Mononuclear cell (primary cell): ENCODE results near the gene RSRC1. TPM values are rescaled to one million over a fixed set of nuclear protein-coding genes. Genes with fewer than 3 reads are reported as not detected.

ENCODE experiments used
- H3K27me3 ChIP-seq: 2 replicates; pipeline ENCODE4 v1.6.0; 2011; ENCODE audit warnings: low read length, control low read depth; ENCODE audit not compliant: insufficient read depth
- H3K4me1 ChIP-seq: 2 replicates; pipeline ENCODE4 v1.5.1; 2011; ENCODE audit warnings: mild to moderate bottlenecking, low read length, control low read depth; ENCODE audit not compliant: insufficient read depth
- H3K4me3 ChIP-seq: 2 replicates; pipeline ENCODE4 v1.5.1; 2011; ENCODE audit warnings: mild to moderate bottlenecking, low read length, moderate library complexity
- H3K9me3 ChIP-seq: 2 replicates; pipeline ENCODE4 v1.5.1; 2011; ENCODE audit warnings: low read depth, mild to moderate bottlenecking, control low read depth, low read length
- total RNA-seq: library from RNA; depleted of rRNA; stranded (reverse); fragments of >200 nt; gene quantifications from one replicate; pipeline ENCODE4 v1.2.3, GENCODE V29; 2012

RSRC1 gene
- total RNA-seq, 1 donor, result 36.1 TPM

- Histone ChIP-seq H3K4me1 (no peaks in the 10 kb centered on the region), H3K9me3 (no peaks in the 10 kb centered on the region)
Observed at GRCh38 chr3:158140396-158140795, 30.5 kb downstream of the RSRC1 start.

GRCh38 chr3:158148218-158148617 is 38.3 kb downstream of the RSRC1 start:
- Histone ChIP-seq H3K27me3 (no peaks in the 10 kb centered on the region), H3K9me3 (no peaks in the 10 kb centered on the region), H3K4me1 (no peaks in the 10 kb centered on the region), H3K4me3 (no peak overlapping the region)

More at GRCh38 chr3:158140396-158140795, 30.5 kb downstream of the RSRC1 start:
- H3K4me3 ChIP-seq, result no peak overlapping the region
- no peaks in the 10 kb centered on the region for H3K27me3 ChIP-seq

- Histone ChIP-seq H3K4me1 (no peaks in the 10 kb centered on the region), H3K27me3 (no peaks in the 10 kb centered on the region), H3K9me3 (no peaks in the 10 kb centered on the region), H3K4me3 (no peak overlapping the region)
Observed at GRCh38 chr3:158152186-158152585, 42.3 kb downstream of the RSRC1 start.

GRCh38 chr3:158158969-158159368 is 49.1 kb downstream of the RSRC1 start:
- Histone ChIP-seq H3K4me3 (no peak overlapping the region), H3K9me3 (no peaks in the 10 kb centered on the region), H3K27me3 (no peaks in the 10 kb centered on the region), H3K4me1 (no peaks in the 10 kb centered on the region)

GRCh38 chr3:158159714-158160113 is 49.8 kb downstream of the RSRC1 start:
- Histone ChIP-seq H3K4me1 (no peaks in the 10 kb centered on the region), H3K27me3 (no peaks in the 10 kb centered on the region), H3K9me3 (no peaks in the 10 kb centered on the region), H3K4me3 (no peak overlapping the region)

GRCh38 chr3:158160958-158161357 is 51.1 kb downstream of the RSRC1 start:
- Histone ChIP-seq H3K9me3 (no peaks in the 10 kb centered on the region), H3K27me3 (no peaks in the 10 kb centered on the region), H3K4me1 (no peaks in the 10 kb centered on the region), H3K4me3 (no peak overlapping the region)

DNA sequence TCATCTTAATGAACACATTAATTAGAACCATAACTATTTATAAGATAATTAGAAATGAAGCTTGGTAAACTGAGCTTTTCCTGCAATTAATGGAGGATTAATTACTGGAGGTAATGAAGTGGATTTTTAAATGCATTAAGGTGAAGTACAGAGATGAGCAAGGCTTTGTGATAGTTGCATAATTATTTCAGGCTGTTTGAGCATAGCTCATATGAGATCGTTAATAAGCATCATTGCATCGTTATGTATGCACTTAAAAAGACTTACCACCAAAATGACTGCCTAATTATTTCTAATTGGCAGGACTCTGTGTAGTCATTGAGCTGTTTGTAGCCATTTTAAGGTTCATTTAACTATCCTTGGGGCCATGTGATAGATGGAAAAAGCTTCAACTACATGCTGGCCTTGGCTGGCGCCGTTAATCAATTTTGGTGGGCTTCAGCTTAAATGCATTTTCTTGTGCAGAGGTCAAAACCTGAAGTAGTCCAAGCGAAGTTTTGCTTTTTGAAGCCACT is 55.3 kb downstream of the RSRC1 start:
- H3K9me3 ChIP-seq, result no peaks in the 10 kb centered on the region
- H3K27me3 ChIP-seq, result no peaks in the 10 kb centered on the region
- H3K4me1 ChIP-seq, result peaks cover 14% of the 10 kb centered on the region
- no peak overlapping the region for H3K4me3 ChIP-seq

- Histone ChIP-seq H3K4me3 (no peak overlapping the region), H3K27me3 (no peaks in the 10 kb centered on the region), H3K4me1 (peaks cover 14% of the 10 kb centered on the region), H3K9me3 (no peaks in the 10 kb centered on the region)
Observed at GRCh38 chr3:158165730-158166129, 55.8 kb downstream of the RSRC1 start.

DNA sequence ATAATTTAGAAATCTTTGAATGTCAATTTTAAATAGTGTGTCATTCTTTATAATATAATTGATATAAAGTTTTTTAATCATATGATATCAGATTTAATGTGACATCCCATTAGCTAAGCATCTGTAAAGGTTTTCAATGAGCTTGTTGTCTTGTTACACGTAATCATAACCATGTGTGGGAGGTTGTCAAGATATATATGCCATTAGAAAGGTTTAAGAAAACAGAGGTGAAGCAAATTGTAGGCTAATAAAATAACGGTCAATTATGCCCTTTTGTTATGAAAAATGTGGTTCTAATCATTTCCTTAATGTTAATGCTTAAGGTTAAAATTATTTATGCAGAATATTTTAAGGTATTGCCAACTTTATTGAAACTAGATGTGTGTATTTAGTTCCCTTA is 56.3 kb downstream of the RSRC1 start:
- H3K9me3 ChIP-seq, result no peaks in the 10 kb centered on the region
- no peak overlapping the region for H3K4me3 ChIP-seq
- H3K4me1 ChIP-seq, result peaks cover 14% of the 10 kb centered on the region
- H3K27me3 ChIP-seq, result no peaks in the 10 kb centered on the region

DNA sequence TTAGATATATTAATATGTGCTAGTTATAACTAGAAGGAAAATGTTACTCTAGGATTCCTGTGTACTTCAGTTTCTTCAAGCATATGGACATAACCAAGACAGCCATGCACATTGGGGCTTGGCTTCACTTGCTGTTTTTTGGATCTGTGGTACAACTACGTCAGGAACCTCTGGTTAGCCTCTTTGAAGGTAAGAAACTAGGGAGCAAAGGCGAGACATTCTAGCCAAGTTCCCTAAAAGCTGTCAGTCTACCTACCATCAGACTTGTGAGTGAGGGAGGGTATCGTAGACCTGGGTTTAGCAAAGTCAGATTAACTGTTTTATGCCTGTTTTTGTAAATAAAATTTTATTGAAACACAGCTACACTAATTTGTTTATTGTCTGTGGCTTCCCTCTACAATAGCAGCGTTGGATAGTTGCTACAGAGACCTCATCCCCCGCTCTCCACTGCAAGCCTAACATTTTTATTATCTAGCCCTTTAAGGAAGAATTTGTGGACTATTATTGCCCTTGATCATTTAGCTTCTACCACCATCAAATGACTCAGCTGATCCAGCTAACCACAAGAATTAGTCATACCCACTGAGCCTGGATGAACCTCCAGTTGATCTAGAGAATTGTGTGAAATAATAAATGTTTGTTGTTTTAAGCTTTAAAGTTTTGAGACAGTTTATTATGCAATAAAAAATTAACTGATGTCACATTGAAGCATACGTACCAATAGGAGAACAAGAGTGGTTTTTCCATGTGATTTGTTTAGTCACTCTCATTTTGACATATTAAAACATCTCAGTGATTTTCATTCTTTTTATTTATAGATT is 58.1 kb downstream of the RSRC1 start:
- Histone ChIP-seq H3K9me3 (no peaks in the 10 kb centered on the region), H3K4me1 (peaks cover 14% of the 10 kb centered on the region), H3K4me3 (no peak overlapping the region), H3K27me3 (no peaks in the 10 kb centered on the region)

DNA sequence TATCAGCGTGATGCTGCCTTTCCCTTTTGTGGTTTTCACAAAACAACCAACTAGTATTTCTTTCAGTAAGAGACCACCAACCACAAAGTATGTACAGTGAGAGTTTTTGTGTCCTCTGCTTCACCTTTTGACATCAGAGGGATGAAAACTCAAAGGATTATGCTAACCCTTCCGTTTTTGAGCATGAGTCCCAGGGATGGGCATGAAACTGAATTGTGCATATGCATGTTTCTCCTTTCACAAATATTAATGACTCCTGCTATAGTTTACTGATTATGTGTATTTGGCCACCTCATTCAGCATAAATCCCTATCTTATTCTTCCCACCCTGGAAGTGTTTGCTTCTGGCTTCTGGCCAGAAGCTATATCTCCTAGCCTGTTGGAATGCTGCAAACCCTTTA is 59.2 kb downstream of the RSRC1 start:
- no peaks in the 10 kb centered on the region for H3K27me3 ChIP-seq
- no peaks in the 10 kb centered on the region for H3K9me3 ChIP-seq
- H3K4me1 ChIP-seq, result peaks cover 14% of the 10 kb centered on the region
- H3K4me3 ChIP-seq, result no peak overlapping the region

DNA sequence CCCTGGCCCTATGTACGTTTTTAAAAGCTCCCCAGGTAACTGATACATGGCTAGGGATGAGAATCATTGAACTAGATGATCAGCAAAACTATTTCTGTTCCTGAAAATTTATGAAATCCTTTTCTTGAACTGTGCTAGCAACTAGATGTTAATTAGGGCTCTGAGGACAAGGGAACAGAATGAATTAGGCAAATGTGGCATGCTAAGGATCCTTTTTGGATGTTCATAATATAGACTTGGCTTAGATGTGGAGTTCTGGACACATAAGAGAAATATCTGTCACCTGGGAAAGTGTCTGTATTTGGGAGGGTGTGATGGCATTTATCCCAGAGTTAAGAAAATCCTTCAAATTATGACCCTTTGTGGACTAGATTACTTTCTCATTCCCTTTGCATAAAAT is 71.2 kb downstream of the RSRC1 start:
- H3K4me1 ChIP-seq, result no peaks in the 10 kb centered on the region
- H3K9me3 ChIP-seq, result no peaks in the 10 kb centered on the region
- H3K27me3 ChIP-seq, result no peaks in the 10 kb centered on the region
- no peak overlapping the region for H3K4me3 ChIP-seq

DNA sequence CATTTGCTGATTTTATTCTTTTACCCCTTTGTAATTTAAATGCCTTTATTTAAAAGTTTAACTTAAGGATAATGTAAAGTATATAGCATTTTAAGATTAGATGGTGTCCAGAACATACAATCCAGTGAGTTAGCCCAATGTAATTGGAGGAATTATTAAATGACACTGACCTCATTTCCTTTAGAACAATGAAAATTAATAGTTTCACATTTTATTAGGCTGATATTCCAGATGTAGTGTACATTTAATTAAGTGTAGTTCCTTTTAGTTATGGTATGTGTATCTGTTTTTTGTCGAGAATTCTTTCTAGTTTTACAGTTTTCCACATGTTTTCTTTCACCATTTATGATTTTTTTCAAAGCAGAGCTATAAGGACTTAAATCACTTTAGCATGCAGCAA is 75.8 kb downstream of the RSRC1 start:
- no peaks in the 10 kb centered on the region for H3K9me3 ChIP-seq
- no peaks in the 10 kb centered on the region for H3K27me3 ChIP-seq
- no peak overlapping the region for H3K4me3 ChIP-seq
- H3K4me1 ChIP-seq, result no peaks in the 10 kb centered on the region

- no peaks in the 10 kb centered on the region for H3K27me3 ChIP-seq
- H3K9me3 ChIP-seq, result peaks cover 27% of the 10 kb centered on the region
- no peaks in the 10 kb centered on the region for H3K4me1 ChIP-seq
- H3K4me3 ChIP-seq, result no peak overlapping the region
Observed at GRCh38 chr3:158200955-158201354, 91.1 kb downstream of the RSRC1 start.

DNA sequence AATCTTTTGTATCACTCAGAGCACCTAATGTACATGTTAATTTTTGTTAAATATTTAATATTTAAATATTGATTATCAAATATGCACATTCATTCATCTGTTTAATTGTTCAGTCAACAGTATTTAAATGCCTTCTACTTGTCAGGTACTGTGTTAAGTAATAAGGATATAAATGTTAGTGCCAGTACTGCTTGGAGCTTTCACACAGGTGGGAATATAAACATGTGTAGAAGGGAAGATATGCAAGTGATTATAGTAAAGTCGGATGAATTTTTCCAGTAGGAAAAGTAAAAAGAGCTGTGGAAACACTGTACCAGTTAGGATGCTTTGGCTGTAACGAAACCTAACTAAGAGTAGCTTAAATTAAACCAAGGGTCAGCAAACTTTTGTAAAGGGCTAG is 95.4 kb downstream of the RSRC1 start:
- H3K27me3 ChIP-seq, result no peaks in the 10 kb centered on the region
- no peak overlapping the region for H3K4me3 ChIP-seq
- peaks cover 15% of the 10 kb centered on the region for H3K9me3 ChIP-seq
- H3K4me1 ChIP-seq, result no peaks in the 10 kb centered on the region

DNA sequence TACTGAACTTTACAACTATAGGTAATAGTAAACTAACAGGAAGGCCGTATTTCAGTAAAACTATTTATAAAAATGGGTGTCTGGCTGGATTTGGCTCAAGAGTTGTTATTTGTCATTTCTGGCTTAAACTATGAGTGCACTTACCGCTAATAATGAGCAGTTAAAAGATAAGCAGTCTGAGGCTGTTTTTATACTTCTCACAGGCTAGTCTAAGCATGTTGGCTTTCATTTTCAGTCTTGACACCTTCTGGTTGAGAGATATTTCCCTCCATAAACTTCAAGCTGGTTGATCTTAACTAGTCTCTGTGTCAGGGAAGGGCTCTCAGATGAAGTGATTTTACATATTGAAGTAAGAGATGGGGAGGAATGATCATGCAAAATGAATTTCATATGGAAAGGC is 96.1 kb downstream of the RSRC1 start:
- H3K4me1 ChIP-seq, result no peaks in the 10 kb centered on the region
- peaks cover 8% of the 10 kb centered on the region for H3K9me3 ChIP-seq
- no peaks in the 10 kb centered on the region for H3K27me3 ChIP-seq
- no peak overlapping the region for H3K4me3 ChIP-seq
